T47D (cell line): ENCODE measurements around the gene TMEM170B.

ENCODE experiments used
- DNase-seq, 2 experiments: peaks; one replicate each; pipeline versions ENCODE4 v3.0.0 to v3.0.0-alpha.2; 2011 to 2012; ENCODE audit warnings: low read depth in 1 of 2, low spot score in 1 of 2
- JUND ChIP-seq: IDR thresholded peaks from 2 replicates; pipeline ENCODE4 v1.6.1; 2012; ENCODE audit warnings: low read depth
- in situ Hi-C: cut with HindIII; loops from 2 replicates; pipeline ENCODE4 v1.10.0; 2016; ENCODE audit warnings: low sequenced_read_pairs, low pct_unique_long_range_greater_than_20kb

TMEM170B gene

GRCh38 chr6:11500008-11500407 is 37.5 kb upstream of the TMEM170B start:
- in situ Hi-C loops = no loop called here
- TF ChIP-seq JUND = no peak
- no peak for DNase-seq

GRCh38 chr6:11509471-11509870 is 28.1 kb upstream of the TMEM170B start:
- in situ Hi-C loops = no loop called here
- TF ChIP-seq JUND = no peak
- no peak for DNase-seq

- DNase-seq = no peak
- in situ Hi-C loops = no loop called here
- no peak for TF ChIP-seq JUND
Measured at GRCh38 chr6:11514672-11515071, 22.9 kb upstream of the TMEM170B start.

GRCh38 chr6:11515763-11516162 is 21.8 kb upstream of the TMEM170B start:
- no peak for TF ChIP-seq JUND
- in situ Hi-C loops = no loop called here
- no peak for DNase-seq

GRCh38 chr6:11522812-11523605 is 14.5 kb upstream of the TMEM170B start:
- no peak for DNase-seq
- no peak for TF ChIP-seq JUND
- in situ Hi-C loops = no loop called here

- TF ChIP-seq JUND = no peak
- in situ Hi-C loops = no loop called here
- DNase-seq = peak in 1 of 2 experiments; percentile 6
Measured at GRCh38 chr6:11525468-11526155, 11.9 kb upstream of the TMEM170B start.

GRCh38 chr6:11526156-11526505 is 11.4 kb upstream of the TMEM170B start:
- in situ Hi-C loops = no loop called here
- no peak for DNase-seq
- TF ChIP-seq JUND = no peak

- TF ChIP-seq JUND = no peak
- peak in 1 of 2 experiments; percentile 64 for DNase-seq
- in situ Hi-C loops = no loop called here
Measured at GRCh38 chr6:11527274-11527870, 10.2 kb upstream of the TMEM170B start.

GRCh38 chr6:11528996-11529395 is 8.6 kb upstream of the TMEM170B start:
- DNase-seq = no peak
- TF ChIP-seq JUND = no peak
- in situ Hi-C loops = no loop called here

GRCh38 chr6:11532097-11532496 is 5.5 kb upstream of the TMEM170B start:
- TF ChIP-seq JUND = no peak
- in situ Hi-C loops = no loop called here
- DNase-seq = peak in 1 of 2 experiments; percentile 6

- TF ChIP-seq JUND = no peak
- no peak for DNase-seq
- in situ Hi-C loops = no loop called here
Measured at GRCh38 chr6:11534561-11534960, 3.0 kb upstream of the TMEM170B start.

GRCh38 chr6:11535801-11536230 is 1.7 kb upstream of the TMEM170B start:
- peak; percentile 94 for TF ChIP-seq JUND
- in situ Hi-C loops = no loop called here
- peak; percentile 9 to 66 for DNase-seq

- in situ Hi-C loops = no loop called here
- no peak for TF ChIP-seq JUND
- DNase-seq = no peak
Measured at GRCh38 chr6:11536795-11537194, 754 bp upstream of the TMEM170B start.
